Measurements from ENCODE around the gene GPC3. TPM values are rescaled to one million over a fixed set of nuclear protein-coding genes. Genes with fewer than 3 reads are reported as not detected.

The GPC3 gene
- total RNA-seq, 4 donors from 2014 or later: 0.82 to 4.9 (median 1.8) TPM

- H3K36me3 ChIP-seq: no peaks in the 10 kb centered on the region
- no peak for DNase-seq
Measured at GRCh38 chrX:133608406-133608805, 377.0 kb downstream of the GPC3 start.

GRCh38 chrX:133607419-133608348, 377.7 kb downstream of the GPC3 start:
- intact Hi-C loops (cut with DNase I; ENCODE audit: low total_unique reads) (no loop called here), in situ Hi-C loops (cut with MboI; ENCODE audit: low pct_ligation_motif_present in 1 of 4, low pct_unique_long_range_greater_than_20kb in 1 of 4, low sequenced_read_pairs in 3 of 4) (no loop called here)
- Histone ChIP-seq H3K27ac (no peak overlapping the region), H3K4me3 (no peak overlapping the region), H3K9me3 (no peaks in the 10 kb centered on the region), H3K27me3 (no peaks in the 10 kb centered on the region), H3K4me1 (no peaks in the 10 kb centered on the region), H3K36me3 (no peaks in the 10 kb centered on the region)
- TF ChIP-seq POLR2A (IDR thresholded peaks at IDR 0.05) (no peak), CTCF (IDR thresholded peaks at IDR 0.05) (no peak), EP300 (IDR thresholded peaks at IDR 0.05; ENCODE audit: low read depth) (no peak), POLR2AphosphoS5 (IDR thresholded peaks at IDR 0.05) (no peak)
- no peak for DNase-seq
- WGBS, 2 donors (ENCODE audit: low coverage in 1 of 2): 65 to 80% methylated on average over 1 to 5 of the region's 5 CpGs

More at GRCh38 chrX:133608406-133608805, 377.0 kb downstream of the GPC3 start:
- Histone ChIP-seq H3K27me3 (no peaks in the 10 kb centered on the region), H3K9me3 (no peaks in the 10 kb centered on the region), H3K4me3 (no peak overlapping the region), H3K4me1 (no peaks in the 10 kb centered on the region), H3K27ac (no peak overlapping the region)
- 74% methylated on average over 2 of the region's 2 CpGs; no CpG with 5 or more reads in 1 of the 2 donors for WGBS, 2 donors (ENCODE audit: low coverage in 1 of 2)
- TF ChIP-seq EP300 (IDR thresholded peaks at IDR 0.05; ENCODE audit: low read depth) (no peak), CTCF (IDR thresholded peaks at IDR 0.05) (no peak), POLR2AphosphoS5 (IDR thresholded peaks at IDR 0.05) (no peak), POLR2A (IDR thresholded peaks at IDR 0.05) (no peak)
- intact Hi-C loops (cut with DNase I; ENCODE audit: low total_unique reads): no loop called here
- in situ Hi-C loops (cut with MboI; ENCODE audit: low pct_ligation_motif_present in 1 of 4, low pct_unique_long_range_greater_than_20kb in 1 of 4, low sequenced_read_pairs in 3 of 4): no loop called here

- H3K27ac ChIP-seq: no peak overlapping the region
- in situ Hi-C loops (cut with MboI; ENCODE audit: low pct_ligation_motif_present in 1 of 4, low pct_unique_long_range_greater_than_20kb in 1 of 4, low sequenced_read_pairs in 3 of 4): no loop called here
Measured at GRCh38 chrX:133606990-133607389, 378.4 kb downstream of the GPC3 start.

More at GRCh38 chrX:133606990-133607389, 378.4 kb downstream of the GPC3 start:
- intact Hi-C loops (cut with DNase I; ENCODE audit: low total_unique reads): no loop called here
- H3K4me3 ChIP-seq: no peak overlapping the region
- no peaks in the 10 kb centered on the region for H3K36me3 ChIP-seq
- no peak for DNase-seq
- H3K27me3 ChIP-seq: no peaks in the 10 kb centered on the region
- no peaks in the 10 kb centered on the region for H3K9me3 ChIP-seq
- 57% methylated on average over 1 of the region's 1 CpG; no CpG with 5 or more reads in 1 of the 2 donors for WGBS, 2 donors (ENCODE audit: low coverage in 1 of 2)
- TF ChIP-seq CTCF (IDR thresholded peaks at IDR 0.05): no peak
- no peak for TF ChIP-seq POLR2A (IDR thresholded peaks at IDR 0.05)
- no peak for TF ChIP-seq EP300 (IDR thresholded peaks at IDR 0.05; ENCODE audit: low read depth)
- no peak for TF ChIP-seq POLR2AphosphoS5 (IDR thresholded peaks at IDR 0.05)
- H3K4me1 ChIP-seq: no peaks in the 10 kb centered on the region
